Activated T-helper 1 cell treated with anti-CD3 and anti-CD28 coated beads, Interleukin-12 subunit alpha, Interleukin-12 subunit beta, Interleukin-2, Interleukin-4 antibody, amounts not matched to agents 30 ng/mL and 10 ng/mL and 1 ng/mL, durations not matched to agents 14 hours and 24 hours and 36 hours (primary cell): Measurements from ENCODE around the gene PARD6G. TPM values are rescaled to one million over a fixed set of nuclear protein-coding genes. Genes with fewer than 3 reads are reported as not detected.

Source experiments
- total RNA-seq: library from RNA; stranded (reverse); gene quantifications from 2 replicates; pipeline ENCODE4 v1.2.3, GENCODE V29; 2022

Gene PARD6G
- total RNA-seq, 1 donor from 2014 or later, result 0.10 TPM

Other genes starting within 250 kb of the PARD6G start
- gene RBFA, start 213.1 kb downstream of the PARD6G start, total RNA-seq, result 48.5 and 50.3 TPM in 2 replicates
- gene ADNP2, start 138.3 kb downstream of the PARD6G start, total RNA-seq, result 29.0 TPM in 2 replicates